Keratinocyte (primary cell): ENCODE results near the gene ANO7.

ENCODE experiments used
- CTCF ChIP-seq, 3 experiments: IDR thresholded peaks in 1 of 3; conservative IDR thresholded peaks in 1 of 3; optimal IDR thresholded peaks in 1 of 3; 2 replicates in 2 of 3; 3 replicates in 1 of 3; pipeline versions ENCODE3 to v1.5.1; 2011; ENCODE audit warnings: low read length in 3 of 3, mild to moderate bottlenecking in 3 of 3, moderate library complexity in 2 of 3, control low read depth in 1 of 3, inconsistent platforms in 1 of 3; ENCODE audit not compliant: insufficient read depth in 2 of 3; ENCODE audit errors: extremely low read depth in 1 of 3
- EZH2 ChIP-seq: IDR thresholded peaks from one replicate; pipeline ENCODE4 v1.6.1; 2012; ENCODE audit warnings: inconsistent platforms, mild to moderate bottlenecking, low read length, moderate library complexity

DNA sequence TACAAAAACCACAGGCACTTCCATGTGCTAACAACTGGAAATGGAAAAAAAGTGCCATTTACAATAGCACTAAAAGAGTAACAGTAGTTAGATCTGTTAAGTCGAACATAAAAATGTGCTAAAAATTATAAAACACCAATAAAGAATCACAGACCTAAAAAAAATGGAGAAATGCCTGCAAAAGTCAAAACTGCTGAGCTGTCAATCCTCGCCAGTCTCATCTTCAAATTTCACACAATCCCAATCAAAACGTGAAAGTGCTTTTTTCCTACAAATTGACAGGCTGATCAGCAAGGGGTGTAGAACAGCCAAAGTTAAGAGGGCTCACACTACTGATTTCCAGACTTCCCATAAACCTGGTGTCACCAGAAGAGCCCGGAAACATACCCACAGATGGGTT lies 53.2 kb downstream of the ANO7 start:
- TF ChIP-seq CTCF (optimal IDR thresholded peaks at IDR 0.05 in 1 of 3, IDR thresholded peaks at IDR 0.05 in 1 of 3, conservative IDR thresholded peaks at IDR 0.05 in 1 of 3; ENCODE audit: extremely low read depth in 1 of 3, insufficient read depth in 2 of 3, low read length in 3 of 3): no peak
- TF ChIP-seq EZH2: no peak
